C4-2B (cell line): Measurements from ENCODE around the gene RTN1.

ENCODE experiments used
- CTCF ChIP-seq: fragments of 450-650 bp; conservative IDR thresholded peaks from 2 replicates; pipeline ENCODE4 v1.5.1; 2017; ENCODE audit warnings: mild to moderate bottlenecking
- ZFX ChIP-seq: fragments of 450-650 bp; IDR thresholded peaks from 2 replicates; pipeline ENCODE4 v1.6.1; 2017

DNA sequence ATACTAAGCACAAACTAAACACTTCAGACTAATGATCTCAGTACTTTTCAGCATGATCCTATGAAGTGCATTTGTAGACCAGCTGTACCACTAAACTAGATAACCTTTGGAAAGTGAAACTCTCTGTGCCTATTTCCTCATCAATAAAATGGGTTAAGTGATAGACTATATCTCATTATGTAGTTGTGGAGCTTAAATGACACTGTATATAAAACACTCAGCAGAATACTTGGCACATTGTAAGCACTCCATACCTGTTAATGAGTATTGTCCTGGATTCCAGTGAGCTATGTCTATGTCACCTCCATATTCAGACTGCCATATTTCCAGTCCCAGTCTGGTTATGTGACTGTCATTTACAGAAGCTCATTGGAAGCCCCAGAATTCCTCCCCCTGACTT is 44.4 kb downstream of the RTN1 start:
- TF ChIP-seq CTCF, result no peak
- no peak for TF ChIP-seq ZFX
